Measurements from ENCODE around the gene KATNAL1.

KATNAL1 gene

GRCh38 chr13:30194906-30195305, 112.4 kb downstream of the KATNAL1 start:
- TF ChIP-seq CTCF (IDR thresholded peaks at IDR 0.05; ENCODE audit: low read length, missing control alignments), result no peak
- no peak overlapping the region for H3K4me3 ChIP-seq (replicated peaks; ENCODE audit: low read depth, low read length)
- DNase-seq (ENCODE audit: low read depth), result peak; percentile 35

GRCh38 chr13:30193279-30194234, 113.8 kb downstream of the KATNAL1 start:
- DNase-seq (ENCODE audit: low read depth), result no peak
- TF ChIP-seq CTCF (IDR thresholded peaks at IDR 0.05; ENCODE audit: low read length, missing control alignments), result no peak

GRCh38 chr13:30192320-30193093, 114.8 kb downstream of the KATNAL1 start:
- no peak for DNase-seq (ENCODE audit: low read depth)
- no peak overlapping the region for H3K4me3 ChIP-seq (replicated peaks; ENCODE audit: low read depth, low read length)
- TF ChIP-seq CTCF (IDR thresholded peaks at IDR 0.05; ENCODE audit: low read length, missing control alignments), result no peak

More at GRCh38 chr13:30193279-30194234, 113.8 kb downstream of the KATNAL1 start:
- H3K4me3 ChIP-seq (replicated peaks; ENCODE audit: low read depth, low read length), result no peak overlapping the region

- TF ChIP-seq CTCF (IDR thresholded peaks at IDR 0.05; ENCODE audit: low read length, missing control alignments), result no peak
- DNase-seq (ENCODE audit: low read depth), result no peak
- H3K4me3 ChIP-seq (replicated peaks; ENCODE audit: low read depth, low read length), result no peak overlapping the region
These were observed 115.8 kb downstream of the KATNAL1 start for GRCh38 chr13:30191491-30192100.

- no peak overlapping the region for H3K4me3 ChIP-seq (replicated peaks; ENCODE audit: low read depth, low read length)
- no peak for DNase-seq (ENCODE audit: low read depth)
- no peak for TF ChIP-seq CTCF (IDR thresholded peaks at IDR 0.05; ENCODE audit: low read length, missing control alignments)
These were observed 120.5 kb downstream of the KATNAL1 start for GRCh38 chr13:30186634-30187415.

Measured in fibroblast of pulmonary artery (primary cell).